Left ventricle myocardium inferior (tissue), 1 donor: ENCODE measurements around the gene TMC6. TPM values are rescaled to one million over a fixed set of nuclear protein-coding genes. Genes with fewer than 3 reads are reported as not detected.
"Not testable (repeated sequence)": the region's sequence is repeated elsewhere in the genome, so short reads cannot be mapped to it uniquely, and the experiment has no call there.

ENCODE experiments used
- DNase-seq: peaks from one replicate; pipeline ENCODE4 v3.0.0-alpha.2; 2020
- H3K27ac ChIP-seq: fragments of 200-600 bp; replicated peaks from 2 replicates; pipeline ENCODE4 v1.8.0; 2021
- H3K27me3 ChIP-seq: fragments of 200-600 bp; 2 replicates; pipeline ENCODE4 v1.8.0; 2021; ENCODE audit warnings: low read depth
- H3K36me3 ChIP-seq: fragments of 200-600 bp; 2 replicates; pipeline ENCODE4 v1.8.0; 2021
- H3K4me1 ChIP-seq: fragments of 200-600 bp; 2 replicates; pipeline ENCODE4 v1.8.0; 2021
- H3K4me3 ChIP-seq: fragments of 200-600 bp; 2 replicates; pipeline ENCODE4 v1.8.0; 2021; ENCODE audit warnings: mild to moderate bottlenecking, moderate library complexity
- H3K9me3 ChIP-seq: fragments of 200-600 bp; replicated peaks from 2 replicates; pipeline ENCODE4 v1.8.0; 2021
- CTCF ChIP-seq: fragments of 200-600 bp; IDR thresholded peaks from 2 replicates; pipeline ENCODE4 v1.8.0; 2021; ENCODE audit warnings: antibody characterized with exemption, mild to moderate bottlenecking, borderline replicate concordance
- intact Hi-C: fragments of 100-400 bp; cut with micrococcal nuclease; formaldehyde crosslinking; loops from one replicate; pipeline ENCODE4 v1.11.0; 2022
- total RNA-seq: library from RNA; stranded (reverse); fragmentation: NEBNext Ultra II Directional; extraction: Animal tissue kit (Norgen Biotek cat#: 25700); gene quantifications from one replicate; pipeline ENCODE4 v1.2.1, GENCODE V29; 2021
- donor health status: DM: no; HTN: yes; CAD: no; lungs with severe emphysema.

TMC6 gene
- total RNA-seq, 1 donor from 2014 or later: 39.5 TPM

DNA sequence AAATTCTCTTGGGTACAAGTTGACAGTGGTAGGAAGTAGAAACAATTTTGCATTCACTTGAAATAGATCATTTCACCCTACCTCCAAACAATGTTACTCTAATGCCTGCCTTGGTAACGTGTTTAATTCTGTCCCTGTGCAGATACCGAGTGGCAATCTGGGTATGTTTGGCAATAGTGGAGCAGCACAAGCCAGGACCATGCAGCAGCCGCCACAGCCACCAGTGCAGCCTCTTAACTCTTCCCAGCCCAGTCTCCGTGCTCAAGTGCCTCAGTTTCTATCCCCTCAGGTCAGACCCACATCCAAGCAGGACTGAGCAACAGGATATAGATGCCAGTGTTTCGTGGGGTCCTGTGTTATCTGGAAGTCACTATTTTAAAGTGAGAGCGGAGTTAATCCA is 49.3 kb downstream of the TMC6 start:
- peaks cover 91% of the 10 kb centered on the region for H3K36me3 ChIP-seq
- no peaks in the 10 kb centered on the region for H3K27me3 ChIP-seq
- peak overlapping the region; percentile 81 for H3K27ac ChIP-seq
- intact Hi-C loops: no loop called here
- TF ChIP-seq CTCF: no peak
- peaks cover 45% of the 10 kb centered on the region for H3K4me1 ChIP-seq
- no peak overlapping the region for H3K4me3 ChIP-seq
- DNase-seq: no peak
- H3K9me3 ChIP-seq: no peaks in the 10 kb centered on the region

DNA sequence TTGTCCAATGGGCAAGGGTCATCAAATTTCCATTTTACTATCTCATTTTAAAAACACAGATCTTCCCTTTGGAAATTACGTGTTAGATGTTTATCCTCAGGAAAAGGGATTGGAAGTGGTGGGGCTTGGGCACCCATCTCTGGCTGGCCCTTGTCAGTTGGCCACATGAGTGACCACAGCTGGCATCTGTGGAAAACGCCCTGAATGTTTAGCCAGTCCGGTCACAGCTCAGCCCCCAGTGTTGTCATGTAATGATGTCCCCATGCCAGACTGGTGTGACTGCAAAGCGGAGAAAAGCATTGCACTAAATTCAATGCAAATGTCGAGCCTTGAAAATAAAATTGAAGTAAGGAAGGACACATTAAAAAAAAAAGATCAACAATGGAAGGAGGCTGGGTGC is 53.0 kb downstream of the TMC6 start:
- Histone ChIP-seq H3K9me3 (no peaks in the 10 kb centered on the region), H3K36me3 (peaks cover 100% of the 10 kb centered on the region), H3K27ac (no peak overlapping the region), H3K4me1 (peaks cover 13% of the 10 kb centered on the region), H3K27me3 (no peaks in the 10 kb centered on the region), H3K4me3 (no peak overlapping the region)
- DNase-seq: no peak
- TF ChIP-seq CTCF: no peak
- intact Hi-C loops: no loop called here

GRCh38 chr17:78075011-78075410 is 53.5 kb downstream of the TMC6 start:
- Histone ChIP-seq H3K27ac (no peak overlapping the region), H3K4me3 (no peak overlapping the region), H3K27me3 (no peaks in the 10 kb centered on the region), H3K9me3 (no peaks in the 10 kb centered on the region), H3K36me3 (peaks cover 100% of the 10 kb centered on the region), H3K4me1 (peaks cover 13% of the 10 kb centered on the region)
- intact Hi-C loops: no loop called here
- TF ChIP-seq CTCF: no peak
- DNase-seq: no peak

GRCh38 chr17:78072961-78073360 is 55.6 kb downstream of the TMC6 start:
- Histone ChIP-seq H3K27ac (no peak overlapping the region), H3K9me3 (no peaks in the 10 kb centered on the region), H3K4me3 (no peak overlapping the region), H3K4me1 (no peaks in the 10 kb centered on the region), H3K27me3 (no peaks in the 10 kb centered on the region), H3K36me3 (peaks cover 100% of the 10 kb centered on the region)
- no peak for DNase-seq
- TF ChIP-seq CTCF: no peak
- intact Hi-C loops: no loop called here

GRCh38 chr17:78069695-78070094 is 58.9 kb downstream of the TMC6 start:
- H3K4me1 ChIP-seq: no peaks in the 10 kb centered on the region
- DNase-seq: no peak
- intact Hi-C loops: no loop called here
- no peaks in the 10 kb centered on the region for H3K9me3 ChIP-seq
- H3K36me3 ChIP-seq: peaks cover 88% of the 10 kb centered on the region
- TF ChIP-seq CTCF: no peak
- no peak overlapping the region for H3K27ac ChIP-seq
- no peaks in the 10 kb centered on the region for H3K27me3 ChIP-seq
- H3K4me3 ChIP-seq: no peak overlapping the region

GRCh38 chr17:78066976-78067375 is 61.6 kb downstream of the TMC6 start:
- H3K27me3 ChIP-seq, H3K9me3 ChIP-seq, H3K4me3 ChIP-seq, H3K27ac ChIP-seq, intact Hi-C loops, DNase-seq: not testable (repeated sequence)
- Histone ChIP-seq H3K36me3 (peaks cover 64% of the 10 kb centered on the region), H3K4me1 (peaks cover 14% of the 10 kb centered on the region)
